GM15510 (cell line): ENCODE measurements around the gene GPR55.

ENCODE experiments used
- POLR2A ChIP-seq: IDR thresholded peaks from 3 replicates; pipeline ENCODE4 v1.6.1; 2011; ENCODE audit warnings: borderline replicate concordance; ENCODE audit not compliant: insufficient read length; ENCODE audit errors: extremely low read depth

The GPR55 gene

GRCh38 chr2:230941202-230942180, 16.4 kb upstream of the GPR55 start:
- TF ChIP-seq POLR2A, result no peak

GRCh38 chr2:230940471-230940815, 15.4 kb upstream of the GPR55 start:
- no peak for TF ChIP-seq POLR2A

- no peak for TF ChIP-seq POLR2A
Observed at GRCh38 chr2:230939691-230940470, 14.8 kb upstream of the GPR55 start.

GRCh38 chr2:230939066-230939591, 14.1 kb upstream of the GPR55 start:
- TF ChIP-seq POLR2A, result no peak

GRCh38 chr2:230938516-230939065, 13.5 kb upstream of the GPR55 start:
- TF ChIP-seq POLR2A, result no peak

- TF ChIP-seq POLR2A, result no peak
Observed at GRCh38 chr2:230938098-230938497, 13.1 kb upstream of the GPR55 start.

- TF ChIP-seq POLR2A, result no peak
Observed at GRCh38 chr2:230937362-230937761, 12.3 kb upstream of the GPR55 start.

- no peak for TF ChIP-seq POLR2A
Observed at GRCh38 chr2:230935130-230935430, 10.0 kb upstream of the GPR55 start.

GRCh38 chr2:230934231-230935129, 9.4 kb upstream of the GPR55 start:
- no peak for TF ChIP-seq POLR2A

GRCh38 chr2:230933521-230934180, 8.6 kb upstream of the GPR55 start:
- TF ChIP-seq POLR2A, result no peak

- no peak for TF ChIP-seq POLR2A
Observed at GRCh38 chr2:230932556-230933511, 7.8 kb upstream of the GPR55 start.

- no peak for TF ChIP-seq POLR2A
Observed at GRCh38 chr2:230931556-230932231, 6.7 kb upstream of the GPR55 start.
